NB4 (cell line): ENCODE results near the gene NFKB1.

ENCODE experiments used
- DNase-seq: peaks from one replicate; pipeline ENCODE4 v3.0.0; 2010; ENCODE audit warnings: low read depth
- H3K4me3 ChIP-seq: one replicate; pipeline ENCODE4 v1.5.1; 2011; ENCODE audit warnings: mild to moderate bottlenecking, low read depth, low read length, moderate library complexity
- CTCF ChIP-seq: IDR thresholded peaks from one replicate; pipeline ENCODE4 v1.5.1; 2012; ENCODE audit warnings: low read depth, low read length
- MAX ChIP-seq: IDR thresholded peaks from 2 replicates; pipeline ENCODE4 v1.6.1; 2011; ENCODE audit warnings: low read depth, low read length
- MYC ChIP-seq: IDR thresholded peaks from 2 replicates; pipeline ENCODE4 v1.6.1; 2011; ENCODE audit warnings: low read depth, low read length
- POLR2A ChIP-seq: IDR thresholded peaks from 2 replicates; pipeline ENCODE4 v1.6.1; 2011; ENCODE audit warnings: mild to moderate bottlenecking; ENCODE audit not compliant: insufficient read length; ENCODE audit errors: extremely low read depth

NFKB1 gene

GRCh38 chr4:102631616-102632015 is 130.5 kb downstream of the NFKB1 start:
- no peak overlapping the region for H3K4me3 ChIP-seq
- no peak for DNase-seq
- no peak for TF ChIP-seq CTCF

DNA sequence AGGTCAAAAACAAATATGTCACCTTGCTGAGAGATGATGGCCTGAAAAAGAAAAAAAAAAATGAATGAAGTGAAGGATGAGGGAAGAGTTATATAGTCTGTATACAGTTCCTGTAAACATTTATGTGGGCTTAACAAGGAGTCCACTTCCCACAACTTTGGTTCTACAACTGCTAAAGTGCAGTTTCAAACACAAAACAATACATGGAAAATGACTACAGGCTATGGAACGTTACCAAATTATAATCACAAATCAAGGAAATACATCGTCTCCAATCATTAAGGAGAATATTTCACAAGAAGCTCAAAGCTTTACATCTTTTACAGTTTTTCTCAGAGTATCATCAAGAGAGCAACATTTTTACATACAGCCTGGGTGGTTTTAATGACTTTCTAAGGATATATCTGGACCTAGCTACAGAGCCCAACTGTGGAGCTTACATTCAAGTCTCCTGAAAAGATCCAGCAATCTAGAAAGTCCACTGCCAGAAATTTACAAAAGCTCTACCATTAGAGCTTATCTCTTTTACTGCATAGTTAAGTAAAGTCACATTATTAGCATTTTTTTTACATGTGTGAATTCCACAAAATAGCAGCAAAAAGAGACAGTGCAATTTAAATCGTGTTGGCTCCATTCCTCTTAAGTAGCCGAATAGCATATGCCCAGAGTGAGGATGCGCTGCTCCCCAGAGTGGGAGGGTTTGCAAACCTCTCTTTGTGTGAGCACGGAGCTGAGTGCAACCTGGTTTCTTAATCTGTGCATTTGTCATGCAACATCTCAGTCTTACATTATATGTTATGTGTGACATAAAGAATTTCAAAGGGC is 131.3 kb downstream of the NFKB1 start:
- no peak for DNase-seq
- no peak for TF ChIP-seq CTCF
- no peak for TF ChIP-seq MAX
- TF ChIP-seq POLR2A = no peak
- no peak for TF ChIP-seq MYC
- H3K4me3 ChIP-seq = no peak overlapping the region

DNA sequence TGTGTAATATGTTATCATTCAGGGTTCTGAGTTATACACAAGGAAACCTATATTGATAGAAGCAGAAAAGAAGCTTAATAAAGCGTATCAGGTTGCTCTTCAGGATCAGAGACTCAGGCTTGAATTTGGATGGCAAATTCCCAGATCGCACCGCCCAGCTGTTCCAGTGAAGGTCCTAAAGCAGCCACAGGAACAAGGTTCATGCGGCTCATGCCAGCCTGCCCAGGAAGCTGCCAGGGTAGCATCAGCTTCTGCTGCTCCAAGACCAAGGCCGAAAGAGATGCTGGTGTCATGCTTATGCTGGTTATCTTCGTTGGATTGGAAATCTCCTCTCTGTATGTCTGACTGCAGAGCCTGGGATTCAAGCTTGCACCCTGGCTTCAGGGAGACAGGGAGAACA is 131.9 kb downstream of the NFKB1 start:
- TF ChIP-seq MYC = no peak
- no peak for TF ChIP-seq POLR2A
- TF ChIP-seq CTCF = no peak
- TF ChIP-seq MAX = no peak
- H3K4me3 ChIP-seq = no peak overlapping the region
- no peak for DNase-seq

GRCh38 chr4:102637391-102637790 is 136.2 kb downstream of the NFKB1 start:
- no peak for DNase-seq
- TF ChIP-seq MAX (no peak), POLR2A (no peak), MYC (no peak), CTCF (no peak)
- no peak overlapping the region for H3K4me3 ChIP-seq

GRCh38 chr4:102638621-102639020 is 137.5 kb downstream of the NFKB1 start:
- no peak for TF ChIP-seq MYC
- TF ChIP-seq MAX = no peak
- no peak for TF ChIP-seq CTCF
- no peak for TF ChIP-seq POLR2A
- no peak overlapping the region for H3K4me3 ChIP-seq
- DNase-seq = no peak

DNA sequence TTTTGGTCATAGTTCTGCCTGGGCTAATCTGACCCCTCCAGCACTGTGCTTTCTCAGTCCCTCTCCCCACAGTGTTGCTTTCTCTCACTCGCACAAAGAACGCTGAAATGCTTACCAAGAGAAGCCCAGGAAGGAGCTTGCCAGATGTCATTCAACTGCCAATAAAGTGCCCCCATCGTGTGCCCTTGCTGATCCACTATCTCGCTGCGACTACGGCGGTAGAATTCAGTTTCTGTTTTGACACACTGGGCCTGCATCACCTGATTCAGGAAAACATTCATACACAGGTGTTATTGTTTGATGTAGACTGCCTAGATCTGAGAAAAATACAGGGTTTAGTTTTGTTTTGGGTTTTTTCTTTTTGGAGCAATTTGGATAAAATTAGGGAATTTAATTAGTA is 138.4 kb downstream of the NFKB1 start:
- TF ChIP-seq CTCF (no peak), POLR2A (no peak), MAX (no peak), MYC (no peak)
- no peak for DNase-seq
- H3K4me3 ChIP-seq = no peak overlapping the region
